GM19452 (cell line): Measurements from ENCODE around the gene ABL1.

Experiments used
- ATAC-seq: cut with Tn5 transposase; IDR thresholded peaks from one replicate; pipeline ENCODE4 v1.9.1; 2021; ENCODE audit not compliant: unreplicated experiment

The ABL1 gene

GRCh38 chr9:130914417-130915095, 79.5 kb downstream of the ABL1 start:
- no peak for ATAC-seq

DNA sequence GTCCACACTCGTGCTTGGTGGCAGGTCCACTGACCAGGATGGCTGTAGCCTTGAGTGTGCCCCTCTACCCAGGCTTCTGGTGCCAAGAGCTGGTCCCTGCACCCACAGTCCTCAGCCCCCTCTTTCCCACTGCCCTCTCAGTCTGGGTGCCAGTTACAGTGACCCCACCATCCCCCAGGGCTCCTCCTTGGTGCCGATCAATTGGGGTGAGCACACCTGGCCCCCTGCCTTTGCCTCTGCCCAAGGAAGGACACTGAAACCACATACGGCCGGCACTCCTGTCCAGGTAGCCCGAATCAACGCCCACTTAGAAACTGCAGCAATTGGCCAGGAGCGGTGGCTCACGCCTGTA, 80.0 kb downstream of the ABL1 start:
- no peak for ATAC-seq

DNA sequence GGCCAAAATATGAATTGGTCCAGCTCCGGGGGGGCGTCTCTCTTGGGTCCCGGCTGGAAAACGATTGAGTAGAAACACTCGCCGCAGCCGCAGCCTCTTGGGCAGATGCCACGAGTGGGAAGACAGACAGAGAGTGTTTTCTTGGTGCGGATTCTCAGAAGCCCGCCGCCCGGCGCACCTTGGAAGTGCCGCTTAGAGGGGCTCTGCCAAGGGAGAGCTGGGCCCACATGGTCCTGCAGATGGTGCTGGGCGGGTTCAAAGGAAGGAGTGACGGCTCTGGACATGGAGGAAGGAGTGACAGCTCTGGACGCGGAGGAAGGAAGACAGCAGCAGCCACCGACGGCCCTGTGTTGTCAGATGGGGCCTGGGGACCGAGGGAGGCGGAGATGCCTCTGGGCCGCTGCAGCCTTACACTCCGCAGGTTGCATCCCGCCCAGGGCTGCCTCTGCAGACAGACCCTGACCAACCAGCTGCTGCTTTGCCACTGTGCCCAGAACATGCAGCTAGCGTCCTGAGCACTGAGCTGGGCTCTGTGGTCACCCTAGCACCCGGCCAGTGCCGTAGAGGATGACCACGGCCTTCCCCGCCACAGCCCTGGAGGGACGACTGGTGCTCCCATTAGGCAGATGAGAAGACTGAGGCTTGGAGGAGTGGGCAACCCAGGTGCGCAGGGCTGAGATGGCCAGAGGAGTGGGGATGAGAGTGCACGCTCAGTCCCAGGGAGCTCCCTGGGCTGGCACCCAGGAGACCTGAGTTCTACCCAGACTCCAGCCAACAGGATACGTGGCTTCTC, 82.3 kb downstream of the ABL1 start:
- ATAC-seq = no peak

DNA sequence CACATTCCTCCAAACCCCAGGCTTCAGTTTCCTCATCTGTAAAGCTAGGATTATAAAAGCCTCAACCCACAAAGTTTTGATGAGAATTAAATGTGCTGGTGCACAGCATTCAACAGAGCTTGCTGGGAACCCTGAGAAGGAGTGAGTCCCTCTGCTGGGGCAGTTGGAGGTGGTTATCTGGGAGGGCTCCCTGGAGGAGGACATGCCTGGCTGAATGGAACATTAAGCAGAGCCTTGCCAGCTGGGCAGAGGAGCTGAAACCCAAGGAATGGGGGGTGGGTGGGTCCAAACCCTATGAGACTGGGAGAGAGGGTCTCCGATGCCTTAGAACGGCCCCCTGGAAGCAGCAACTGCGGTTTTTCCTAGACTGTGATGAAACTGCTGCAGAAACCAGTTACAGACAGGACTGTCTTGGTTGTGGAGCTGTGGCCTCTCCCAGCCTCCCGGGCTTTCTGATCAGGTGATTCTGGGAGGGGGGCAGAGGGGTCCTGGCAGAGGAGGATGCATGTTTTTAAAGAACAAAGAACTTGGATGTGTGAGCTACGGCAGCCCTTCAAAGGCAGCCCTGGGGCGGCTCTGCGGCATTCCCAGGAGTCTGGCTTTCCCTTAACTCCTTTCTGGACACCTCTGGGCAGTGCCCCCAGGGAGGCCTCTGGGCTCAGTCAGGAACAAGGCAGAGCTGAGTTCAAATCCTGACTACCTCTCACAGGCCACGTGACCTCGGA, 83.2 kb downstream of the ABL1 start:
- no peak for ATAC-seq

GRCh38 chr9:130918826-130919558, 83.9 kb downstream of the ABL1 start:
- ATAC-seq = no peak

DNA sequence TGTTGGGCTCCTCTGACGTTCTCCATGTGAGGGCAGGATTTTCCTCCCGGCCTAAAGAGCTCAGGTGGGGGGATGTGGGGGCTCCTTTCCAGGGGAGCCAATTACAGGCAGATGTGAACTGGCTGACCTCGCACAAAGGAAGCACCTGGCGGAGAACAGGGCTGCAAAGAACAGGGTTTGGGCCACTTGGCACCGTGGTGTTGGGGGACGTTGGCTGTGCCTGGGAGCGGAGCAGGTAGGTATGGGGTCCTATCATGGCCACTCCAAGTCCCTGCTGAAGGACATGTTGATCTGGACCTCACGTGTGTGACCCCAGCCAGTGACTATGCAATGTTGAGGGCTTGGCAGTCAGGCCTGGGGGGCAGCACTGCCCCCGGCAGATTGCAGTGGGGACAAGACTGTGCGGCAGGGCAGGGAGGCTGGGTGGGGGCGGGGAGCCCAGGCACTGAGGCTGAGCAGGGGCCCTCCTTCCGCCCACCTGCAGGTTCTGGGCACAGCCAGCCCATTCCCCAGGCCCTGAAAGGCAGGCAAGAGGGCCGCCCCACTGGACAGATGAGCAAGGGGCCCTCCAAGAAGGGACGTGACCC, 84.6 kb downstream of the ABL1 start:
- no peak for ATAC-seq

DNA sequence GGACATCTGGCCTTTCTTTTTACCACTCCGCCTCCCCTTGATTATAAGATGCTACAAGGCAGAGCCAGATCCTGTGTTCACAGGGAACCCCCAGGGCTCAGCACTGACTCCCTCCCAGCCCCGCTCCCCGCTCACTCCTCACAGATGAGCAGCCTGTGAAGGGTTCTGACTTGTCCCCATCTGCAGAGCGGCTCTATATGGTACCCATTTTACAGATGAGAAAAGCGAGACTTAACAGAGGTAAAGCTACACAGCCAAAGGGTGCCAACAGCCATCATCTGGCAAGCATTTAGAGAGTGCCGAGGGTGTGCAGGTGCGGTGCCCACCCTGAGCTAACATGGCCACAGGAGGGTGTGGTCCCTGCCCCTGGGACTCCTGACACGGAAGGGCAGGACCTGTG, 85.2 kb downstream of the ABL1 start:
- no peak for ATAC-seq

GRCh38 chr9:130920762-130921299, 85.8 kb downstream of the ABL1 start:
- ATAC-seq = no peak

GRCh38 chr9:130921300-130921988, 86.4 kb downstream of the ABL1 start:
- no peak for ATAC-seq

DNA sequence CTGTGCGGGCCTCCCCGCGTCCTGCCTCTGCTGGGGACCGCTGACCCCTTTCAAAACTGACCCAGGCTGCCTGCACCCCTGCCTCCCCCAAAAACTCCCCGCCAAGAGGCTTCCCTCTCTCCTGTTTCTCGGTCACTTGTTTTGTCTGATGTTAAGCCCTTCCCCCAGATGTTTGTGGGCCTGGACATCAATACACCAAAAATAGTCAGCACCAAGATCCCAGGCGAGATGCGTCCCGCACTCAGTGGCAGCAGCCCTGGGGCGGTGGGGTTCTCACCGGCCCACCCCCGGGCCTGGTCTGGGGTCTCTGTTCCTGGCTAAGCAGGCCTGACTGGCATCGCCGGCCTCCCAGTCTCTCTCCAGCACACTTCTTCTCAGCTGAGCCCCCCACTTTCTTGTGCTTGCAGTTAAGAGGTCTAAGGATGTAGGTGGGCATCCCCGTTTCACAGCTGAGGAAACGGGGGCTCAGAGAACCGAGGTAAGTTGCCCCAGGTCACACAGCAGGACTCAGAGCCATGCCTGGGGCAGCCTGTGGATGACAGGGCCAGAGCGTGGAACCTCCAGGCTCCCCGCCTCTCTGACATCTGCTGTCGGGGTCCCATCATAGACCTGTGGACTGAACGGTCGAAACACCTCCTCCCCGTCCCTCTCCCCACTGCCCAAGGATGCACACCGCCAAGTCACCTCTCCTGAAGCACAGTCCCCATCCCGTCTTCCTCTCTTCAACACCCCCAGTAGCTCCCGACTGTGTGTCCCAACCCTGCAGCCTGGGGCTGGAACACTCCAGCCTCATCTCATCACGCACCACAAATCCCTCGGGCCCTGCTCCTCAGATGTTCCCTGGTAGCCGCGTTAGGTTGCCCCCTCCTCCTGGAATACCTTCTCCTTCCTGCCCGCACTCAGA, 87.2 kb downstream of the ABL1 start:
- no peak for ATAC-seq

DNA sequence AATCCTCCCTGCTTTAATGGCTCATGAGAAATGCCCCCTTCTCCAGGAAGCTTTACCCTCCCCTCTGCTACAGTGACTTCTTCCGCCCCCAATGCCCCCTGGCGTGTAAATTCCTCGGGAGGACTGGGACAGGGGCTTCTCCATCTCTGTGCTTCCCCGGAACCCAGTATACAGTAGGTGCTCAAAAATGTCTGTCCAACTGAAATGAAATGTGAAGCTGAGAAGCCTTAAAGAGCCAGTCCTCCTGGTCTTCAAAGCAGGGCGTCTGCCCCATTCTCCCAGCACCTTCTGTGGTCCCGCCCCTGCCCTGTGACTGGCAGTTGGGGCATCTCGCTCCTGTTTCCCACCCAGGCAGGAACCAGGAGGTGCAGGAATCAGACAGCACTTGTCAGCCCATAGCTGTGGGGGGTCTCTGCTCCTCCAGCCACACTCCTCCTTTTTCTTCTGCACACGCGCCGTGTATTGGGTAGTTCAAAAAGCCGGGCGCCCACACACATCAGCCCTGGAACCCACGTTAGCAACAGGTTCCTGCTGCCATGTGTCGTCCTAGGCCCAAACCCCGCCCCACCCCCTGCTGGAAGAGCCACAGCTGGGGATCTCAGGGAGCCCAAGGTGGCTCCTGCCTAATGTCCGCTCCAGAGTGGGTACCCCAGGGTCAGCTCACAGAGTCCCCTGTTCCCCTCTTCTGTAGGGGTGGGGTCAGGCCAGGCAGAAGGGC, 88.0 kb downstream of the ABL1 start:
- no peak for ATAC-seq

- no peak for ATAC-seq
Measured at GRCh38 chr9:130923611-130924447, 88.8 kb downstream of the ABL1 start.

DNA sequence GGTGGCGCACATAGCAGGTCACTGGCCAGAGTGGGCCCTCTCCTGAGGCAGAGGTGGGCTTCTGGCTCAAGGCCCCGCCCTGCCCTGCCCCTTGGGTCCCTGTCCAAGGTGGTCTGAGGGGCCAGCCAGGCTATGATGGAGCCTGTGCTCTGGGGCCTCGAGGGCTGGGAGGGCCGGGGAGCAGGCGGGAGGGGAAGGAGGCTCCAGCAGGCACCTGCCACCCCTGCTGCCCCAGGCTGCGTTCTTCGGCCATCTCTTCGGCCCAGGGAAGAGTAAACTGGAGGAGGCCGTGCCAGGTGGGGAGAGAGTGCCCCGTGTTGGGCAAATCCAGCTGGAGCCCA, 89.4 kb downstream of the ABL1 start:
- no peak for ATAC-seq

GRCh38 chr9:130925050-130925678, 90.1 kb downstream of the ABL1 start:
- no peak for ATAC-seq

DNA sequence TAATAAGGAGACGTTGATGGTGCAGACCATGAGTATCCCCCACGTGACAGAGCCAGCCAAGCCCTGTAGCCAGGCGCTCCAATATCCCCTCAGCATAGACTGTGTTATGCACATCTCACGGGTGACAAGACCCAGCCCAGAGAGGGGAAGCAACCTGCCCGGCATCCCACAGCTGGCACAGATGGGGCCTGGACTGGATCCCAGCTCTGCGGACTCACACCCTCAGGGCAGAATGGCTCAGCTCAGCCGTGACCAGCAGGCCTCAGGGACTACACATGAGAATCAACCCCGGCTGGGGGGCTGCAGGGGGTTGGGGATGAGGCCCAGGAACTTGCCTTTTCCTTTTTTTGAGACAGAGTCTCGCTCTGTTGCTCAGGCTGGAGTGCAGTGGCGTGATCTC, 92.3 kb downstream of the ABL1 start:
- no peak for ATAC-seq

DNA sequence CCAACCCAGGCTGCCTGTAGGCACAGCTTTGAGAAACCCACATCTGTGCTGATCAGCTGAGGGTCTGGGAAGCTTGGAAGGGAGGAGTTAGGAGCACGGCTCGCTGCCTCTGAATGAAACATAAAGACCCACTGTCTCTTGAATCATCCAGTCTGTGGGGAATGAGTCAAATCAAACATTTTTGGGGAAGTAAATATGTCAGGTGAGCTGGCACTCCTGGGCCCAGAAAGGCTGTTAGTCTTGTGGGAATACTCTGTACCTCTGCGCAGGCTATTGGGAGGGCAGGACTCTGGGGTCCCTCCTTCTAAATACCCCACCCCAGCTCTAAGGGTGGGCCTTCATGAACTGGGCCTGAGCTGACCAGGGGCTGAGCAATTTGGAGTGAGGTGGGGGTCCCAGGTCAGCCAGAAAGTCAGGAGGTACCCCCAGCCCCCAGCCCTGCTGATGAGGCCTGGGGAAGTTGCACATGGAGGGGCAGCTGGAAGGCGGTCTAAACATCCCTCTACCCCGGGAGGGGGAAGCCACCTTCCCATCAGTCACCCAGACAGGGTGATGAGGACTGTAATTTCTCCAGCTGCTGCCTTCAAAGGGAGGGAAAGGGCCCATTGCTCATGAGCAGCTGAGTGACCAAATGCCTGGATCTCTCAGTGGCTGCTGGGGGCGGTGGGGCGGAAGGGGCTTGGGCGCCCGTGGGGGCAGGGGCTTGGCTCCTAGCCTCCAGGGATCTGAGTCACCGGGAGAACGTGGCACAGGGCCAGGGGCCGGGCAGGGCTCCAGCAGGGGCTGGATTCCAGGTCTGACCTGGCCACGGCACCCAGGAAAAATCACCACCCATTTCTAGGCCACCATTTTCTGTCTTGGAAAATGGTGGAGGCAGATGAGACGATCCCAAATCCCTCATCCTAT, 93.2 kb downstream of the ABL1 start:
- no peak for ATAC-seq
